DOHH2 (cell line): Measurements from ENCODE around the gene PSEN2.

Source experiments
- H3F3A ChIP-seq: fragments of 200-600 bp; sonication (generic), shearing (Covaris generic); 2 replicates; pipeline ENCODE4 v1.6.0; 2016; ENCODE audit warnings: antibody characterized with exemption, mild to moderate bottlenecking; ENCODE audit not compliant: control insufficient read depth, insufficient read depth
- H3K27ac ChIP-seq: fragments of 200-600 bp; sonication (generic); 2 replicates; pipeline ENCODE4 v1.5.1; 2014; ENCODE audit warnings: low read depth, mild to moderate bottlenecking, low read length, moderate library complexity
- H3K27me3 ChIP-seq: fragments of 200-600 bp; sonication (generic); 2 replicates; pipeline ENCODE4 v1.6.1; 2014; ENCODE audit warnings: mild to moderate bottlenecking, low read length, mixed read lengths; ENCODE audit not compliant: control insufficient read depth
- H3K36me3 ChIP-seq: fragments of 200-600 bp; sonication (generic); 2 replicates; pipeline ENCODE4 v1.6.1; 2014; ENCODE audit warnings: mild to moderate bottlenecking, low read length, moderate library complexity, mixed read lengths; ENCODE audit not compliant: control insufficient read depth
- H3K4me1 ChIP-seq: fragments of 200-600 bp; sonication (generic); 2 replicates; pipeline ENCODE4 v1.6.1; 2014; ENCODE audit warnings: mild to moderate bottlenecking, low read length, mixed read lengths; ENCODE audit not compliant: control insufficient read depth
- H3K4me2 ChIP-seq: fragments of 200-600 bp; sonication (generic); 2 replicates; pipeline ENCODE4 v1.6.0; 2014; ENCODE audit warnings: mild to moderate bottlenecking, low read length, moderate library complexity
- H3K4me3 ChIP-seq: fragments of 200-600 bp; sonication (generic); 2 replicates; pipeline ENCODE4 v1.5.1; 2014; ENCODE audit warnings: mild to moderate bottlenecking, low read length, mixed read lengths
- H3K79me2 ChIP-seq: fragments of 200-600 bp; sonication (generic); 2 replicates; pipeline ENCODE4 v1.6.1; 2014; ENCODE audit warnings: mild to moderate bottlenecking, low read length, mixed read lengths; ENCODE audit not compliant: control insufficient read depth
- H3K9me2 ChIP-seq: fragments of 200-600 bp; sonication (generic); replicated peaks from 2 replicates; pipeline ENCODE4 v1.6.1; 2014; ENCODE audit warnings: mild to moderate bottlenecking, low read length, mixed read lengths; ENCODE audit not compliant: control insufficient read depth
- H3K9me3 ChIP-seq: fragments of 200-600 bp; sonication (generic); 2 replicates; pipeline ENCODE4 v1.6.1; 2014; ENCODE audit warnings: antibody characterized with exemption, low read length, mixed read lengths; ENCODE audit not compliant: control insufficient read depth, insufficient read depth
- H4K20me1 ChIP-seq: fragments of 200-600 bp; sonication (generic); 2 replicates; pipeline ENCODE4 v1.6.0; 2014; ENCODE audit warnings: low read depth, mild to moderate bottlenecking, antibody characterized with exemption, low read length, moderate library complexity; ENCODE audit not compliant: control insufficient read depth, insufficient read depth
- EZH2phosphoT487 ChIP-seq: fragments of 200-600 bp; sonication (generic); IDR thresholded peaks from 2 replicates; pipeline ENCODE4 v1.6.1; 2017; ENCODE audit warnings: borderline replicate concordance, mild to moderate bottlenecking, antibody characterized with exemption, low read length, moderate library complexity, mixed read lengths
- TF ChIP-seq, protein P1 (sequence below): fragments of 200-600 bp; sonication (generic); IDR thresholded peaks from one replicate; pipeline ENCODE4 v1.5.1; 2014; ENCODE audit warnings: antibody characterized with exemption, mild to moderate bottlenecking, low read depth, low read length; ENCODE audit not compliant: poor library complexity, severe bottlenecking

The PSEN2 gene

GRCh38 chr1:226867461-226868054 is 2.9 kb upstream of the PSEN2 start:
- Histone ChIP-seq H3K4me2 (no peak overlapping the region), H3K9me2 (no peaks in the 10 kb centered on the region), H3K27ac (no peak overlapping the region), H3K36me3 (no peaks in the 10 kb centered on the region), H3K4me3 (no peak overlapping the region), H3F3A (no peaks in the 10 kb centered on the region), H3K9me3 (no peaks in the 10 kb centered on the region), H4K20me1 (no peaks in the 10 kb centered on the region), H3K4me1 (peaks cover 12% of the 10 kb centered on the region), H3K79me2 (no peaks in the 10 kb centered on the region), H3K27me3 (peaks cover 31% of the 10 kb centered on the region)
- TF ChIP-seq, protein P1, sequence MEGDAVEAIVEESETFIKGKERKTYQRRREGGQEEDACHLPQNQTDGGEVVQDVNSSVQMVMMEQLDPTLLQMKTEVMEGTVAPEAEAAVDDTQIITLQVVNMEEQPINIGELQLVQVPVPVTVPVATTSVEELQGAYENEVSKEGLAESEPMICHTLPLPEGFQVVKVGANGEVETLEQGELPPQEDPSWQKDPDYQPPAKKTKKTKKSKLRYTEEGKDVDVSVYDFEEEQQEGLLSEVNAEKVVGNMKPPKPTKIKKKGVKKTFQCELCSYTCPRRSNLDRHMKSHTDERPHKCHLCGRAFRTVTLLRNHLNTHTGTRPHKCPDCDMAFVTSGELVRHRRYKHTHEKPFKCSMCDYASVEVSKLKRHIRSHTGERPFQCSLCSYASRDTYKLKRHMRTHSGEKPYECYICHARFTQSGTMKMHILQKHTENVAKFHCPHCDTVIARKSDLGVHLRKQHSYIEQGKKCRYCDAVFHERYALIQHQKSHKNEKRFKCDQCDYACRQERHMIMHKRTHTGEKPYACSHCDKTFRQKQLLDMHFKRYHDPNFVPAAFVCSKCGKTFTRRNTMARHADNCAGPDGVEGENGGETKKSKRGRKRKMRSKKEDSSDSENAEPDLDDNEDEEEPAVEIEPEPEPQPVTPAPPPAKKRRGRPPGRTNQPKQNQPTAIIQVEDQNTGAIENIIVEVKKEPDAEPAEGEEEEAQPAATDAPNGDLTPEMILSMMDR, result no peak
- TF ChIP-seq EZH2phosphoT487, result no peak

DNA sequence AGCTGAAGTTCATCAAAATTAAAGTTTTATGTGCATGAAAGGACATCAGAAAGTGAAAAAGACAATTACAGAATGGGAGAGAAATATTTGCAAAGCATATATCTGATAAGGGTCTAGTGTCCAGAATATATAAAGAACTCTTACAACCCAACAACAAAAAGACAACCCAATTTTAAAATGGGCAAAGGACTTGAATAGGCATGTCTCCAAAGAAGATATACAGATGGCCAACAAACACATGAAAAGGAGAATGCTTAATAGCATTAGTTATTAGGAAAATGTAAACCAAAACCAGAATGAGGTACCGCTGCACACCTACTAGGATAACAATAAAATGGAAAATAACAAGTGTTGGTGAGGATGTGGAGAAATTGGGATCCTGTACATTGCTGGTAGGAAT is 1.7 kb upstream of the PSEN2 start:
- H3K79me2 ChIP-seq, result no peaks in the 10 kb centered on the region
- peaks cover 12% of the 10 kb centered on the region for H3K4me1 ChIP-seq
- no peaks in the 10 kb centered on the region for H3K9me2 ChIP-seq
- H3K27me3 ChIP-seq, result peaks cover 22% of the 10 kb centered on the region; the same call in 1 of the 2 replicates
- H3F3A ChIP-seq, result no peaks in the 10 kb centered on the region
- TF ChIP-seq, protein P1, result no peak
- no peak for TF ChIP-seq EZH2phosphoT487
- H3K9me3 ChIP-seq, result no peaks in the 10 kb centered on the region
- no peak overlapping the region for H3K4me2 ChIP-seq
- no peak overlapping the region for H3K4me3 ChIP-seq
- no peak overlapping the region for H3K27ac ChIP-seq
- no peaks in the 10 kb centered on the region for H3K36me3 ChIP-seq
- no peaks in the 10 kb centered on the region for H4K20me1 ChIP-seq

- no peaks in the 10 kb centered on the region for H3K36me3 ChIP-seq
- H3K27ac ChIP-seq, result no peak overlapping the region
- H3K79me2 ChIP-seq, result no peaks in the 10 kb centered on the region
- H3F3A ChIP-seq, result no peaks in the 10 kb centered on the region
- peak overlapping the region; percentile 71 for H3K4me3 ChIP-seq
- no peaks in the 10 kb centered on the region for H3K9me2 ChIP-seq
- peaks cover 20% of the 10 kb centered on the region; the same call in 1 of the 2 replicates for H3K27me3 ChIP-seq
- TF ChIP-seq, protein P1, result no peak
- TF ChIP-seq EZH2phosphoT487, result no peak
- H4K20me1 ChIP-seq, result no peaks in the 10 kb centered on the region
- H3K4me2 ChIP-seq, result peak overlapping the region; percentile 90
- H3K9me3 ChIP-seq, result no peaks in the 10 kb centered on the region
- peaks cover 12% of the 10 kb centered on the region for H3K4me1 ChIP-seq
These were observed 403 bp upstream of the PSEN2 start for GRCh38 chr1:226870026-226870400.
